Dermis microvascular lymphatic vessel endothelial cell (primary cell): ENCODE data around the gene FANK1. TPM values are rescaled to one million over a fixed set of nuclear protein-coding genes. Genes with fewer than 3 reads are reported as not detected.

ENCODE experiments used
- DNase-seq, 2 donors: peaks; one replicate each; pipeline versions ENCODE4 v3.0.0 to v3.0.0-alpha.2; 2010; ENCODE audit warnings: low read depth in 2 of 2
- total RNA-seq: library from RNA; depleted of rRNA; stranded (reverse); fragments of >200 nt; gene quantifications from 2 replicates; pipeline ENCODE4 v1.2.1, GENCODE V29; 2014

Gene FANK1
- total RNA-seq: 1.0 TPM in 2 replicates

GRCh38 chr10:125896088-125896934 is at the start of gene FANK1:
FANK1 (plus strand) TSS chr10:125896564; CDS start chr10:125896643, 79 bp downstream.
- peak; percentile 78 to 88 for DNase-seq

- DNase-seq: no peak
These were observed 49.5 kb upstream of the FANK1 start for GRCh38 chr10:125846894-125847293.

GRCh38 chr10:125848371-125848770 is 48.0 kb upstream of the FANK1 start:
- DNase-seq: no peak

- no peak for DNase-seq
These were observed 47.5 kb upstream of the FANK1 start for GRCh38 chr10:125848857-125849256.

- DNase-seq: no peak
These were observed 46.9 kb upstream of the FANK1 start for GRCh38 chr10:125849448-125849847.

GRCh38 chr10:125850766-125851731 is 45.3 kb upstream of the FANK1 start:
- DNase-seq: no peak

- DNase-seq: no peak
These were observed 43.9 kb upstream of the FANK1 start for GRCh38 chr10:125852487-125852886.

- DNase-seq: no peak
These were observed 39.1 kb upstream of the FANK1 start for GRCh38 chr10:125857185-125857760.

GRCh38 chr10:125859128-125859817 is 37.1 kb upstream of the FANK1 start:
- no peak for DNase-seq

- DNase-seq: no peak
These were observed 31.2 kb upstream of the FANK1 start for GRCh38 chr10:125865120-125865519.

GRCh38 chr10:125866421-125867029 is 29.8 kb upstream of the FANK1 start:
- DNase-seq: no peak

- DNase-seq: peak; percentile 51 to 69
These were observed 27.9 kb upstream of the FANK1 start for GRCh38 chr10:125868372-125868975.

GRCh38 chr10:125871338-125871737 is 25.0 kb upstream of the FANK1 start:
- no peak for DNase-seq

GRCh38 chr10:125878957-125879835 is 17.2 kb upstream of the FANK1 start:
- peak in 1 of 2 donors; percentile 80 for DNase-seq

- no peak for DNase-seq
These were observed 15.6 kb upstream of the FANK1 start for GRCh38 chr10:125880719-125881118.

GRCh38 chr10:125881192-125881591 is 15.2 kb upstream of the FANK1 start, which contains the start of gene DHX32:
DHX32 (minus strand) TSS chr10:125881292; CDS start chr10:125880824, 468 bp downstream.
- no peak for DNase-seq

GRCh38 chr10:125882596-125882995 is 13.8 kb upstream of the FANK1 start:
- DNase-seq: peak in 1 of 2 donors; percentile 28

GRCh38 chr10:125883211-125883610 is 13.2 kb upstream of the FANK1 start:
- no peak for DNase-seq

GRCh38 chr10:125886914-125887512 is 9.4 kb upstream of the FANK1 start:
- no peak for DNase-seq
